Measurements from ENCODE around the gene SFXN3. TPM values are rescaled to one million over a fixed set of nuclear protein-coding genes. Genes with fewer than 3 reads are reported as not detected.

Gene SFXN3
- total RNA-seq, 2 experiments from 2014 or later = 28.8 to 29.6 TPM

DNA sequence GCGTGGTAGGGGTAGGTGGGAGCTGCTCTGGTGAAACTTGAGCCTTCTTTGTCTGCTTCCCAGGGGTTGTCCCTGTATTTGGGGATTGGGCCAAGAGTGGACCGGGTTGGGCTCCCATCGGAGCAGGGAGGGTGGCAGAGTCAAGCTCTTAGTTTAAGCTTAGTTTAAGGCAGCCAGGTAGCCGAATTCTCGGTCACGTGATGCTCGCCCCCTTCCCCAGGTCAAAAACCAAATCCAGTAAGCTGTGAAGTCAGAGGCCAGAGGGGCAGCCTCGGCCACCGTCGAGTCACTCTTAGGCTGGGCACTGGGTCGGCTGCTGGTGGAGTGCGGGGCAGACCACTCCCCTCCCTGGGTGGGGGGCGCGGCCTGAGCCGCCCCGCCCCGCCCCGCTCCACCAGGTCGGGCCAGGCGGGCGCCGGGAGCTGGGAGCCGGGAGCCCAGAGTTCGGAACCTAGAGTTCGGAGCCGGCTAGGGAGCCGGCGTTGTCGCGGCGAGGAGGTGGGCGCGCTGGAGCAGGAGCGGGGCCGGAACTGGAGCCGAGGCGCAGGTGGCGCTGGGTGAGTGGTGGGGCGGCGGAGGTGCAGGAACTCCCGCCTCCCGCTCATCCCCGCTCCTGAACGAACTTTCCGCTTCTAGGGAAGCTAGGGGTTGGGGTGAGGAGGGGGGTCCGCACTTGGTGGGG lies 34.2 kb upstream of the SFXN3 start:
- no peaks in the 10 kb centered on the region for H3K27me3 Mint-ChIP-seq
- DNase-seq (peak; percentile 53), ATAC-seq (peak; percentile 19)
- peaks cover 17% of the 10 kb centered on the region for H3K36me3 Mint-ChIP-seq (ENCODE audit: low read depth)
- peaks cover 20% of the 10 kb centered on the region for H3K4me1 Mint-ChIP-seq (ENCODE audit: low read depth)
- TF ChIP-seq, protein P1, sequence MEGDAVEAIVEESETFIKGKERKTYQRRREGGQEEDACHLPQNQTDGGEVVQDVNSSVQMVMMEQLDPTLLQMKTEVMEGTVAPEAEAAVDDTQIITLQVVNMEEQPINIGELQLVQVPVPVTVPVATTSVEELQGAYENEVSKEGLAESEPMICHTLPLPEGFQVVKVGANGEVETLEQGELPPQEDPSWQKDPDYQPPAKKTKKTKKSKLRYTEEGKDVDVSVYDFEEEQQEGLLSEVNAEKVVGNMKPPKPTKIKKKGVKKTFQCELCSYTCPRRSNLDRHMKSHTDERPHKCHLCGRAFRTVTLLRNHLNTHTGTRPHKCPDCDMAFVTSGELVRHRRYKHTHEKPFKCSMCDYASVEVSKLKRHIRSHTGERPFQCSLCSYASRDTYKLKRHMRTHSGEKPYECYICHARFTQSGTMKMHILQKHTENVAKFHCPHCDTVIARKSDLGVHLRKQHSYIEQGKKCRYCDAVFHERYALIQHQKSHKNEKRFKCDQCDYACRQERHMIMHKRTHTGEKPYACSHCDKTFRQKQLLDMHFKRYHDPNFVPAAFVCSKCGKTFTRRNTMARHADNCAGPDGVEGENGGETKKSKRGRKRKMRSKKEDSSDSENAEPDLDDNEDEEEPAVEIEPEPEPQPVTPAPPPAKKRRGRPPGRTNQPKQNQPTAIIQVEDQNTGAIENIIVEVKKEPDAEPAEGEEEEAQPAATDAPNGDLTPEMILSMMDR (IDR thresholded peaks at IDR 0.05) = no peak
- H3K9me3 Mint-ChIP-seq = no peaks in the 10 kb centered on the region
- peak overlapping the region; percentile 78 for H3K4me3 Mint-ChIP-seq
- intact Hi-C loops (cut with micrococcal nuclease) = no loop called here
- ChIA-PET CTCF (interaction anchor here (0.6 to 12.8 kb wide), 15 partner anchors 10 to 515 kb away, joined by 3 to 178 read pairs (median 7); partner anchors contain the start of genes MRPL43, PDZD7, SFXN3 and SLF2), POLR2A (interaction anchor here (0.7 to 4.5 kb wide), 6 partner anchors 9 to 82 kb away, joined by 3 to 25 read pairs (median 4); partner anchors contain the start of genes MRPL43 and TWNK)
- H3K27ac Mint-ChIP-seq = peak overlapping the region; percentile 89

DNA sequence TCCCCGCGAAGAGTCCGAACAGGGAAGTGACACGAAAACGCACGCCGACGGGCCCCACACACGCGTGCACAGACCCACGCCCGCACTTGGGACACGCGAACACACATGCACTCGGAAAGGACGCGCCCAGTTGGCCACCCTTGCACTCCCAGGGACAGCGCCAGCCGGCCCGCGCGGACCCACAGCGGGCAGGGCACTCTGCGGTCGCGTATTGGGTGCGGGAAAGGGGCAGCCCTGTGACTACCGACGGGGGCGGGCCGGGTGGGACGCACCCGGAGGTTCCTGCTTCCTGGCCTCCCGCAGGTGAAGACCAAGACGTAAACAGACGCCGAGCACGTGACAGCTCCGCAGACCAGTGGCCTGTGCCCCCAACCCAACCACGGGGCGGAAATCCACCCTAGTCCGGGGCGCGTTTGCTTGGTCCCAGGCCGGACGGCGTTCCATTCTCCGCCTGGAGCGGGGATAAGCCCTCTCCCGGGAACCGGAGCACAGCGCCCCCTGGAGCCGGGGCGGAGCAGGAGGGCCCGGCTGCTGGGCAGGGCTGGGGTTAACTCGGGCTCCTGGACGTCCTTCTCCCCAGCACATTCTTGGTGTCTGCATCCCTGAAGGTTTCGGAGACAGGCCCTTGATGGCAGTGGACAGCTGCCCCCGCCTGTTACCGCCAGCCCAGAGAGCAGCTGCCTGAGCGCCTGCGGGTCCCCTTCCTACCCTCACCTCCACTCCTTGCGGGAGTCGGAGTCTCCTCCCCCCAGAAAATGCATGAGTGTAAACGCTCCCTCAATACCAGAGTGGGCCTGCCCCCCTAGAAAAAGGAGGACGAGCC lies 33.5 kb upstream of the SFXN3 start:
- peaks cover 20% of the 10 kb centered on the region for H3K4me1 Mint-ChIP-seq (ENCODE audit: low read depth)
- H3K36me3 Mint-ChIP-seq (ENCODE audit: low read depth) = peaks cover 15% of the 10 kb centered on the region
- DNase-seq = peak; percentile 67
- peak overlapping the region; percentile 88 for H3K27ac Mint-ChIP-seq
- CTCF ChIA-PET = interaction anchor here (0.6 to 12.8 kb wide), 26 partner anchors 9 to 516 kb away, joined by 3 to 178 read pairs (median 4); partner anchors contain the start of genes MRPL43, PDZD7, SFXN3 and SLF2
- peak; percentile 53 for ATAC-seq
- TF ChIP-seq, protein P1 (IDR thresholded peaks at IDR 0.05) = peak; percentile 100
- no peaks in the 10 kb centered on the region for H3K27me3 Mint-ChIP-seq
- peak overlapping the region; percentile 78 for H3K4me3 Mint-ChIP-seq
- H3K9me3 Mint-ChIP-seq = no peaks in the 10 kb centered on the region
- POLR2A ChIA-PET = interaction anchor here (1.1 to 4.5 kb wide), 6 partner anchors 9 to 83 kb away, joined by 3 to 25 read pairs (median 4); partner anchors contain the start of genes MRPL43 and TWNK
- intact Hi-C loops (cut with micrococcal nuclease) = no loop called here

DNA sequence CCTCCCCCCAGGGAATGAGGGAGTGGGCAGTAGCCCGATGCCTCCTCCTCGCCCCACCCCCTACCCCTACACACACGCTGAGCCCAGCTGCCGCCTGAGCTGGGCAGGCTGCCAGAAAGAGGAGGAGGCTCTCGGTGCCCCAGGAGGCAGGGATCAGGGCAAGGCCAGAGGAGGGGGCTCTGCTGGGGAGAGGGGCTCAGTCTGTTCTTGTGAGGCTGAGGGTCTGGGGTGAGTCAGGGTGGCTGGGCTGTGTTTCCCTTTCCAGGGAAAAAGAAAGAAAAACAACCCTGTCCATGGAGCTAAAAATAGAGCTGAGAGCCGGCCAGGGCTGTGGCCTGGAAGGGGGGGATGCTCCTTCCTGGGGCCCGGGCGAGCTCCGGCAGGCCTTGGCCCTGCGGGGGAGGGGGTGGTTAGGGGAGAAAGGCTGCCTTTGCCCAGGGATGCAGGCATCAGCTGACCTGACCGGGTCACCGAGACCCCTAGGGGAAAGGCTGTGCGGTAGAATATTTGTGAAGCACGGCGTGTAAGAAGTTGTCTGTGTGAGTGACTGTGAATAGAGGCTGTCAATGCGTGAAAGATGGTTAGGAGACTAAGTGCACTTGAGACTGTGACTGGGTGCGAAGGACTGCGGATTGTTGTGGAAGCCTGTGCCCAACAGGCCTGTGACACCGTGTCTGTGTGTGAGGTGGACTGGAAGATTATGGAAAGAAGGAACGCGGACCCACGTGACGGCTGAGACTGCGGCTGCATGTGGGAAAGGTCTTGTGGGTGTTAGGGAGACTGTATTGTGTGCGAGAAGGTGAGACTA lies 32.6 kb upstream of the SFXN3 start:
- ChIA-PET CTCF (interaction anchor here (0.7 to 12.8 kb wide), 22 partner anchors 9 to 465 kb away, joined by 3 to 178 read pairs (median 5); partner anchors contain the start of genes MRPL43, PDZD7, SFXN3 and SLF2), POLR2A (interaction anchor here (0.6 to 4.5 kb wide), 4 partner anchors 10 to 45 kb away, joined by 3 to 25 read pairs (median 4); partner anchors contain the start of genes MRPL43 and TWNK)
- Mint-ChIP-seq H3K4me3 (peak overlapping the region; percentile 78), H3K4me1 (ENCODE audit: low read depth) (peaks cover 20% of the 10 kb centered on the region), H3K36me3 (ENCODE audit: low read depth) (peaks cover 10% of the 10 kb centered on the region), H3K9me3 (no peaks in the 10 kb centered on the region), H3K27ac (peak overlapping the region; percentile 88), H3K27me3 (no peaks in the 10 kb centered on the region)
- intact Hi-C loops (cut with micrococcal nuclease) = no loop called here
- DNase-seq (peak; percentile 79), ATAC-seq (peak; percentile 41)
- TF ChIP-seq, protein P1 (IDR thresholded peaks at IDR 0.05) = no peak

GRCh38 chr10:100998991-100999741 lies 31.9 kb upstream of the SFXN3 start:
- intact Hi-C loops (cut with micrococcal nuclease) = no loop called here
- ChIA-PET POLR2A (interaction anchor here (0.7 to 4.5 kb wide), 3 partner anchors 11 to 44 kb away, joined by 3 to 25 read pairs (median 4); partner anchors contain the start of genes MRPL43 and TWNK), CTCF (interaction anchor here (0.7 to 12.8 kb wide), 20 partner anchors 8 to 798 kb away, joined by 3 to 178 read pairs (median 4); partner anchors contain the start of genes PDZD7, SFXN3 and SLF2)
- Mint-ChIP-seq H3K9me3 (no peaks in the 10 kb centered on the region), H3K36me3 (ENCODE audit: low read depth) (peaks cover 5% of the 10 kb centered on the region), H3K4me1 (ENCODE audit: low read depth) (peaks cover 20% of the 10 kb centered on the region), H3K27ac (peak overlapping the region; percentile 88), H3K4me3 (peak overlapping the region; percentile 78), H3K27me3 (no peaks in the 10 kb centered on the region)
- peak; percentile 78 for DNase-seq
- ATAC-seq = peak; percentile 64
- TF ChIP-seq, protein P1 (IDR thresholded peaks at IDR 0.05) = peak; percentile 99
